ENCODE data around the gene KRT4.

- TF ChIP-seq CTCF (conservative IDR thresholded peaks at IDR 0.05 in 1 of 2, IDR thresholded peaks at IDR 0.05 in 1 of 2; ENCODE audit: extremely low read depth in 1 of 2, insufficient read depth in 1 of 2, low read depth in 1 of 2, low read length in 2 of 2), result no peak
- no peak for TF ChIP-seq EZH2 (IDR thresholded peaks at IDR 0.05; ENCODE audit: borderline replicate concordance, low read length)
These were observed 29.0 kb downstream of the KRT4 start for GRCh38 chr12:52784909-52785308.

All from mammary epithelial cell (primary cell).